OCI-LY3 (cell line): ENCODE data around the gene TNRC6C.

Source experiments
- CTCF ChIP-seq: fragments of 200-600, 300-600 bp; sonication (generic); IDR thresholded peaks from 2 replicates; pipeline ENCODE4 v1.5.1; 2014; ENCODE audit warnings: antibody characterized with exemption, low read length, low read depth
- EZH2phosphoT487 ChIP-seq: fragments of 200-600 bp; shearing (Covaris generic); IDR thresholded peaks from 2 replicates; pipeline ENCODE4 v1.6.1; 2018; ENCODE audit warnings: antibody characterized with exemption, mixed run types, low read depth

- TF ChIP-seq CTCF (no peak), EZH2phosphoT487 (no peak)
Observed at GRCh38 chr17:77951123-77951522, 7.4 kb upstream of the TNRC6C start.
